Mammary epithelial cell (primary cell): ENCODE data around the gene IL3RA.

ENCODE experiments used
- CTCF ChIP-seq, 2 donors: IDR thresholded peaks in 1 of 2; conservative IDR thresholded peaks in 1 of 2; 2 replicates each; pipeline ENCODE4 v1.5.1; 2011 to 2012; ENCODE audit warnings: inconsistent platforms in 2 of 2, low read length in 2 of 2, mild to moderate bottlenecking in 2 of 2, control low read depth in 1 of 2, low read depth in 1 of 2; ENCODE audit not compliant: insufficient read depth in 1 of 2; ENCODE audit errors: extremely low read depth in 1 of 2
- EZH2 ChIP-seq: IDR thresholded peaks from 2 replicates; pipeline ENCODE4 v1.6.1; 2012; ENCODE audit warnings: low read length, inconsistent platforms, borderline replicate concordance

GRCh38 chrX:1393871-1394615, 57.5 kb downstream of the IL3RA start:
- TF ChIP-seq CTCF (conservative IDR thresholded peaks at IDR 0.05 in 1 of 2, IDR thresholded peaks at IDR 0.05 in 1 of 2; ENCODE audit: extremely low read depth in 1 of 2, insufficient read depth in 1 of 2, low read depth in 1 of 2, low read length in 2 of 2): no peak
- TF ChIP-seq EZH2: no peak
